Fibroblast of lung (primary cell): Measurements from ENCODE around the gene VAV1. TPM values are rescaled to one million over a fixed set of nuclear protein-coding genes. Genes with fewer than 3 reads are reported as not detected.

Experiments used
- DNase-seq, 2 donors: peaks; one replicate each; pipeline versions ENCODE4 v3.0.0 to v3.0.0-alpha.2; 2010; ENCODE audit warnings: low read depth in 2 of 2
- H2AFZ ChIP-seq: 2 replicates; pipeline ENCODE4 v1.5.1; 2012; ENCODE audit warnings: low read length, control low read depth, inconsistent platforms
- H3K27ac ChIP-seq: 2 replicates; pipeline ENCODE4 v1.5.1; 2011; ENCODE audit warnings: low read length, control low read depth; ENCODE audit not compliant: insufficient read depth
- H3K27me3 ChIP-seq: 2 replicates; pipeline ENCODE4 v1.5.1; 2011; ENCODE audit warnings: mild to moderate bottlenecking, low read length; ENCODE audit not compliant: control insufficient read depth, insufficient read depth
- H3K36me3 ChIP-seq: 2 replicates; pipeline ENCODE4 v1.5.1; 2011; ENCODE audit warnings: low read length; ENCODE audit not compliant: control insufficient read depth, insufficient read depth
- H3K4me1 ChIP-seq: 2 replicates; pipeline ENCODE4 v1.5.1; 2011; ENCODE audit warnings: low read length; ENCODE audit not compliant: control insufficient read depth, insufficient read depth; ENCODE audit errors: extremely low read depth
- H3K4me2 ChIP-seq: 2 replicates; pipeline ENCODE4 v1.5.1; 2011; ENCODE audit warnings: low read length, control low read depth; ENCODE audit not compliant: insufficient read depth; ENCODE audit errors: extremely low read depth
- H3K4me3 ChIP-seq, 4 experiments: fragments of 200-600 bp in 1 of 4; sonication (generic) in 1 of 4; replicated peaks in 1 of 4; 2 replicates each; pipeline ENCODE4 v1.5.1; 2011 to 2016; ENCODE audit warnings: low read length in 4 of 4, low read depth in 3 of 4, mild to moderate bottlenecking in 3 of 4, control low read depth in 2 of 4, inconsistent platforms in 1 of 4, mixed read lengths in 1 of 4; ENCODE audit not compliant: insufficient read depth in 1 of 4; ENCODE audit errors: control extremely low read depth in 1 of 4
- H3K79me2 ChIP-seq: 2 replicates; pipeline ENCODE4 v1.5.1; 2012; ENCODE audit warnings: mild to moderate bottlenecking, low read length, inconsistent platforms; ENCODE audit not compliant: control insufficient read depth, insufficient read depth
- H3K9ac ChIP-seq: 2 replicates; pipeline ENCODE4 v1.5.1; 2011; ENCODE audit warnings: mild to moderate bottlenecking, low read length, control low read depth; ENCODE audit not compliant: insufficient read depth
- H3K9me3 ChIP-seq: 2 replicates; pipeline ENCODE4 v1.5.1; 2012; ENCODE audit warnings: low read depth, low read length; ENCODE audit not compliant: control insufficient read depth, insufficient read depth
- H4K20me1 ChIP-seq: 2 replicates; pipeline ENCODE4 v1.5.1; 2011; ENCODE audit warnings: low read length; ENCODE audit not compliant: control insufficient read depth, insufficient read depth; ENCODE audit errors: extremely low read depth
- EZH2 ChIP-seq: IDR thresholded peaks from 2 replicates; pipeline ENCODE4 v1.5.1; 2012; ENCODE audit warnings: low read length, control low read depth, mild to moderate bottlenecking; ENCODE audit errors: missing control alignments
- polyA plus RNA-seq, 2 donors: library from polyadenylated mRNA; depleted of rRNA in 1 of 2; stranded (reverse) in 1 of 2; unstranded in 1 of 2; fragments of >200 nt; gene quantifications; 2 replicates each; pipeline ENCODE4 v1.2.1, GENCODE V29; 2011 to 2012; ENCODE audit warnings: missing spikeins in 1 of 2
- total RNA-seq: library from RNA; depleted of rRNA; stranded (reverse); fragments of >200 nt; gene quantifications from 2 replicates; pipeline ENCODE4 v1.2.1, GENCODE V29; 2014
- TF ChIP-seq, protein P1 (sequence below), 2 donors: IDR thresholded peaks in 1 of 2; conservative IDR thresholded peaks in 1 of 2; 1 replicate in 1 of 2; 2 replicates in 1 of 2; pipeline ENCODE4 v1.5.1; 2011 to 2012; ENCODE audit warnings: low read length in 2 of 2, control low read depth in 1 of 2, inconsistent platforms in 1 of 2, low read depth in 1 of 2, mild to moderate bottlenecking in 1 of 2

The VAV1 gene
- total and polyA plus RNA-seq, 2 donors (not counting 1 experiment from before 2014, with no cell fraction given): not detected

DNA sequence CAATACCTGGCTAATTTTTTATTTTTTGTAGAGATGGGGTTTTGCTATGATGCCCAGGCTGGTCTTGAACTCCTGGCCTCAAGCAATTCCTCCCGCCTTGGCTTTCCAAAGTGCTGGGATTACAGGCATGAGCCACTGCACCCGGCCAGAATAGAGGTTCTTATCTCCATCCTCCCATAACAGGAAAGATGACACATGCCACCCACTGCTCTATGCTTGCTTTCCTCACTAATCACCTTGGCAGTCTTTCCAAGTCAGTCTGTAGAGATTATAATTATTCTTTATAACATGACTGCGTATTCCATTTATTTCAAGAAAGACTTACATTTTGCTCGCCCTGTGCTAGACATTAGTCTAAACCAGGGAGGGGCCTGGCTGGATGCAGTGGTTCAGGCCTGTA is 6.7 kb downstream of the VAV1 start:
- no peak overlapping the region for H3K4me2 ChIP-seq
- no peak overlapping the region for H3K9ac ChIP-seq
- no peak overlapping the region for H3K4me3 ChIP-seq
- no peaks in the 10 kb centered on the region for H3K79me2 ChIP-seq
- DNase-seq: peak in 1 of 2 donors; percentile 8
- no peaks in the 10 kb centered on the region for H3K36me3 ChIP-seq
- no peak overlapping the region for H3K27ac ChIP-seq
- no peaks in the 10 kb centered on the region for H3K4me1 ChIP-seq
- no peak overlapping the region for H2AFZ ChIP-seq
- H3K9me3 ChIP-seq: no peaks in the 10 kb centered on the region
- TF ChIP-seq, protein P1, sequence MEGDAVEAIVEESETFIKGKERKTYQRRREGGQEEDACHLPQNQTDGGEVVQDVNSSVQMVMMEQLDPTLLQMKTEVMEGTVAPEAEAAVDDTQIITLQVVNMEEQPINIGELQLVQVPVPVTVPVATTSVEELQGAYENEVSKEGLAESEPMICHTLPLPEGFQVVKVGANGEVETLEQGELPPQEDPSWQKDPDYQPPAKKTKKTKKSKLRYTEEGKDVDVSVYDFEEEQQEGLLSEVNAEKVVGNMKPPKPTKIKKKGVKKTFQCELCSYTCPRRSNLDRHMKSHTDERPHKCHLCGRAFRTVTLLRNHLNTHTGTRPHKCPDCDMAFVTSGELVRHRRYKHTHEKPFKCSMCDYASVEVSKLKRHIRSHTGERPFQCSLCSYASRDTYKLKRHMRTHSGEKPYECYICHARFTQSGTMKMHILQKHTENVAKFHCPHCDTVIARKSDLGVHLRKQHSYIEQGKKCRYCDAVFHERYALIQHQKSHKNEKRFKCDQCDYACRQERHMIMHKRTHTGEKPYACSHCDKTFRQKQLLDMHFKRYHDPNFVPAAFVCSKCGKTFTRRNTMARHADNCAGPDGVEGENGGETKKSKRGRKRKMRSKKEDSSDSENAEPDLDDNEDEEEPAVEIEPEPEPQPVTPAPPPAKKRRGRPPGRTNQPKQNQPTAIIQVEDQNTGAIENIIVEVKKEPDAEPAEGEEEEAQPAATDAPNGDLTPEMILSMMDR (conservative IDR thresholded peaks at IDR 0.05 in 1 of 2, IDR thresholded peaks at IDR 0.05 in 1 of 2; ENCODE audit: low read depth in 1 of 2, low read length in 2 of 2): no peak
- no peak for TF ChIP-seq EZH2
- H3K27me3 ChIP-seq: no peaks in the 10 kb centered on the region
- no peaks in the 10 kb centered on the region for H4K20me1 ChIP-seq

GRCh38 chr19:6787393-6787792 is 14.9 kb downstream of the VAV1 start:
- Histone ChIP-seq H3K36me3 (no peaks in the 10 kb centered on the region), H3K9me3 (no peaks in the 10 kb centered on the region), H3K4me2 (no peak overlapping the region), H3K27ac (no peak overlapping the region), H3K9ac (no peak overlapping the region), H3K27me3 (no peaks in the 10 kb centered on the region), H3K79me2 (no peaks in the 10 kb centered on the region), H3K4me1 (no peaks in the 10 kb centered on the region), H2AFZ (no peak overlapping the region), H4K20me1 (no peaks in the 10 kb centered on the region), H3K4me3 (no peak overlapping the region)
- DNase-seq: no peak
- TF ChIP-seq, protein P1 (conservative IDR thresholded peaks at IDR 0.05 in 1 of 2, IDR thresholded peaks at IDR 0.05 in 1 of 2; ENCODE audit: low read depth in 1 of 2, low read length in 2 of 2): no peak
- TF ChIP-seq EZH2: no peak

DNA sequence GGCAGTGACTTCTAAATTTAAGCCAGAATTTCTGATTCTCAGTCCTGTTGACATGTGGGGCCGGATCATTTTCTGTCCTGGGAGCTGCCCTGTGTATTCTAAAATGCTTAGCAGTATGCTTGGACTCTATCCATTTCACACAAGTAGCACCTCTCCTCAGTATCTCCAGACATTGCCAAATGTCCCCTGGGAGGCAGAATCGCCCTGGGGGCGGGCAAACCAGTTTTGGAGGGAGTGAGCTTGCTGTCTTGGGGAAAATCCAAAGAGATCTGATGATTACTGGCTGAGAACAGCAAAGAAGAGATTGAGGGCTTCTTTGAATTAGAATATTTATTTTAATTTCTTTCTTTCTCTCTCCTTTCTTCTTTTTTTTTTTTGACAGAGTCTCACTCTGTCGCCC is 16.4 kb downstream of the VAV1 start:
- TF ChIP-seq EZH2: no peak
- TF ChIP-seq, protein P1 (conservative IDR thresholded peaks at IDR 0.05 in 1 of 2, IDR thresholded peaks at IDR 0.05 in 1 of 2; ENCODE audit: low read depth in 1 of 2, low read length in 2 of 2): no peak
- H3K27ac ChIP-seq: no peak overlapping the region
- no peaks in the 10 kb centered on the region for H3K4me1 ChIP-seq
- no peaks in the 10 kb centered on the region for H3K79me2 ChIP-seq
- no peak overlapping the region for H3K4me3 ChIP-seq
- no peaks in the 10 kb centered on the region for H4K20me1 ChIP-seq
- no peaks in the 10 kb centered on the region for H3K36me3 ChIP-seq
- no peak for DNase-seq
- H3K9ac ChIP-seq: no peak overlapping the region
- no peaks in the 10 kb centered on the region for H3K9me3 ChIP-seq
- no peak overlapping the region for H3K4me2 ChIP-seq
- H2AFZ ChIP-seq: no peak overlapping the region
- no peaks in the 10 kb centered on the region for H3K27me3 ChIP-seq
